Activated B cell treated with CpG ODN at 0.5 μM for 24 hours (primary cell): ENCODE results near the gene TBATA. TPM values are rescaled to one million over a fixed set of nuclear protein-coding genes. Genes with fewer than 3 reads are reported as not detected.

Experiments used
- ATAC-seq: fragments of 200-7000 bp; cut with Tn5 transposase; one replicate; pipeline ENCODE4 v1.10.0; 2021; ENCODE audit warnings: low read depth, mild to moderate bottlenecking, moderate library complexity
- CTCF ChIA-PET: fragments of 350-600 bp; sonication (Branson Sonifier 250); formaldehyde crosslinking; loops from one replicate; lab custom pipeline; 2021; ENCODE audit warnings: antibody characterized with exemption; lab: Charles Lee
- POLR2A ChIA-PET: fragments of 350-600 bp; sonication (Branson Sonifier 250); formaldehyde crosslinking; loops from one replicate; lab custom pipeline; 2021; ENCODE audit warnings: antibody characterized with exemption; lab: Charles Lee
- DNase-seq: peaks from one replicate; pipeline ENCODE4 v3.0.0; 2022
- H3K27ac Mint-ChIP-seq: one replicate; pipeline ENCODE4 v1.8.0; 2020; ENCODE audit warnings: mixed read lengths
- H3K27me3 Mint-ChIP-seq: one replicate; pipeline ENCODE4 v1.8.0; 2021; ENCODE audit warnings: mixed read lengths
- H3K36me3 Mint-ChIP-seq: one replicate; pipeline ENCODE4 v1.8.0; 2021; ENCODE audit warnings: low read depth, mixed read lengths
- H3K4me1 Mint-ChIP-seq: one replicate; pipeline ENCODE4 v1.8.0; 2021; ENCODE audit warnings: mixed read lengths
- H3K4me3 Mint-ChIP-seq: one replicate; pipeline ENCODE4 v1.8.0; 2020; ENCODE audit warnings: mild to moderate bottlenecking, mixed read lengths
- H3K9me3 Mint-ChIP-seq: one replicate; pipeline ENCODE4 v1.8.0; 2020; ENCODE audit warnings: mixed read lengths
- intact Hi-C: fragments of 100-400 bp; cut with micrococcal nuclease; formaldehyde crosslinking; loops from one replicate; pipeline ENCODE4 v1.15.1; 2024
- total RNA-seq: library from RNA; stranded (reverse); gene quantifications from 2 replicates; pipeline ENCODE4 v1.2.3, GENCODE V29; 2022
- TF ChIP-seq, protein P1 (sequence below): fragments of 200-600 bp; IDR thresholded peaks from one replicate; pipeline ENCODE4 v1.8.0; 2022; ENCODE audit warnings: antibody characterized with exemption, mild to moderate bottlenecking

Gene TBATA
- total RNA-seq, 1 donor from 2014 or later, result not detected

- DNase-seq, result no peak
- ATAC-seq, result no peak
- no peaks in the 10 kb centered on the region for H3K27me3 Mint-ChIP-seq
- H3K27ac Mint-ChIP-seq, result no peak overlapping the region
- ChIA-PET CTCF (no interaction called here), POLR2A (no interaction called here)
- H3K4me1 Mint-ChIP-seq, result peaks cover 11% of the 10 kb centered on the region
- TF ChIP-seq, protein P1, sequence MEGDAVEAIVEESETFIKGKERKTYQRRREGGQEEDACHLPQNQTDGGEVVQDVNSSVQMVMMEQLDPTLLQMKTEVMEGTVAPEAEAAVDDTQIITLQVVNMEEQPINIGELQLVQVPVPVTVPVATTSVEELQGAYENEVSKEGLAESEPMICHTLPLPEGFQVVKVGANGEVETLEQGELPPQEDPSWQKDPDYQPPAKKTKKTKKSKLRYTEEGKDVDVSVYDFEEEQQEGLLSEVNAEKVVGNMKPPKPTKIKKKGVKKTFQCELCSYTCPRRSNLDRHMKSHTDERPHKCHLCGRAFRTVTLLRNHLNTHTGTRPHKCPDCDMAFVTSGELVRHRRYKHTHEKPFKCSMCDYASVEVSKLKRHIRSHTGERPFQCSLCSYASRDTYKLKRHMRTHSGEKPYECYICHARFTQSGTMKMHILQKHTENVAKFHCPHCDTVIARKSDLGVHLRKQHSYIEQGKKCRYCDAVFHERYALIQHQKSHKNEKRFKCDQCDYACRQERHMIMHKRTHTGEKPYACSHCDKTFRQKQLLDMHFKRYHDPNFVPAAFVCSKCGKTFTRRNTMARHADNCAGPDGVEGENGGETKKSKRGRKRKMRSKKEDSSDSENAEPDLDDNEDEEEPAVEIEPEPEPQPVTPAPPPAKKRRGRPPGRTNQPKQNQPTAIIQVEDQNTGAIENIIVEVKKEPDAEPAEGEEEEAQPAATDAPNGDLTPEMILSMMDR, result no peak
- H3K36me3 Mint-ChIP-seq, result peaks cover 46% of the 10 kb centered on the region
- intact Hi-C loops, result no loop called here
- no peak overlapping the region for H3K4me3 Mint-ChIP-seq
- peaks cover under 1% of the 10 kb centered on the region for H3K9me3 Mint-ChIP-seq
Measured at GRCh38 chr10:70832221-70832620, 47.0 kb upstream of the TBATA start.

- H3K4me3 Mint-ChIP-seq, result no peak overlapping the region
- ChIA-PET CTCF (no interaction called here), POLR2A (no interaction called here)
- no peak for ATAC-seq
- TF ChIP-seq, protein P1, result no peak
- intact Hi-C loops, result no loop called here
- peaks cover 11% of the 10 kb centered on the region for H3K4me1 Mint-ChIP-seq
- no peaks in the 10 kb centered on the region for H3K27me3 Mint-ChIP-seq
- peaks cover 46% of the 10 kb centered on the region for H3K36me3 Mint-ChIP-seq
- no peak for DNase-seq
- no peak overlapping the region for H3K27ac Mint-ChIP-seq
- no peaks in the 10 kb centered on the region for H3K9me3 Mint-ChIP-seq
Measured at GRCh38 chr10:70830164-70830563, 45.0 kb upstream of the TBATA start.

DNA sequence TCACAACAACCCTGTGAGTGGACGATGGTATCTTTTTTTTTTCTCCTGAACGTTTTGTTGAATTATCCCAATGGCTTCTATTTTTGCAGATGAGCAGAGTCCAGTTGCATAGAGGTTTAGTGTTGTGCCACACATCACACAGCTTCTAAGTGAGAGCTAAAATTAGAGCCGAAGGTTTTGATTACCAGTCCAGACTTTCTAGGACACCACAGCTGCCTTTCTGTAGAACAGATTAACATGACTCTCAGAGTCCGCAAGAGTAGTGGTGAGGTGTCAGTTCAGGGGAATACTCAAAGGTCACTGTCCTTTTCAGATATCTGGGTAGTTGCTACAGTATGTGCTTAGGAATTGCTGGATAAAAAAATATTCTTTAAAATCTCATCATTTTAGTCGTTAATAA, 44.4 kb upstream of the TBATA start:
- H3K27ac Mint-ChIP-seq, result no peak overlapping the region
- H3K4me1 Mint-ChIP-seq, result peaks cover 11% of the 10 kb centered on the region
- TF ChIP-seq, protein P1, result no peak
- ATAC-seq (no peak), DNase-seq (no peak)
- no peaks in the 10 kb centered on the region for H3K9me3 Mint-ChIP-seq
- peaks cover 43% of the 10 kb centered on the region for H3K36me3 Mint-ChIP-seq
- intact Hi-C loops, result no loop called here
- POLR2A ChIA-PET, result interaction anchor here (0.7 kb wide), 1 partner anchor 10 kb away, joined by 4 read pairs; no protein-coding TSS in a partner anchor
- CTCF ChIA-PET, result no interaction called here
- no peak overlapping the region for H3K4me3 Mint-ChIP-seq
- H3K27me3 Mint-ChIP-seq, result no peaks in the 10 kb centered on the region

DNA sequence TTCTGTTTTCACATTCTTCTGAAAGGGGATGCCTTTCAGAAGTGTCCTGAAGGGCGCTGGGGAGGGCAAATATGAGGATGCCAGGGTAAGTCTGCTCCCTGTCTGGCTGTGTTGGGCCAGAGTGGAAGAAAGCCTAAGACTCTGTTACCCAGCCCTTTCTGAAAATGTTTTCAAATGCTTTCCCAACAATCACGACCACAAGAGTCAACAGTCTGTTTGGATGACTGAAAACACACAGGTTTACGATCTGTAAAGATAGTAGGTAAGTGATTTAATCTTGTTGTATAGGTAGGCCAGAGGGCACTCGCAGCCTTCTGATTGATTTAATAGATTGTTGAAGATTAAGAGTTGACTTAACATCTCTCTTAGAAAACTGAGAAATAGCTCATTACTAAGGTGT, 43.7 kb upstream of the TBATA start:
- no peaks in the 10 kb centered on the region for H3K9me3 Mint-ChIP-seq
- intact Hi-C loops, result no loop called here
- no peak overlapping the region for H3K4me3 Mint-ChIP-seq
- H3K36me3 Mint-ChIP-seq, result peaks cover 43% of the 10 kb centered on the region
- H3K27ac Mint-ChIP-seq, result no peak overlapping the region
- no peak for DNase-seq
- ATAC-seq, result no peak
- TF ChIP-seq, protein P1, result no peak
- CTCF ChIA-PET, result no interaction called here
- H3K27me3 Mint-ChIP-seq, result no peaks in the 10 kb centered on the region
- POLR2A ChIA-PET, result interaction anchor here (0.7 kb wide), 1 partner anchor 10 kb away, joined by 4 read pairs; no protein-coding TSS in a partner anchor
- peaks cover 11% of the 10 kb centered on the region for H3K4me1 Mint-ChIP-seq

DNA sequence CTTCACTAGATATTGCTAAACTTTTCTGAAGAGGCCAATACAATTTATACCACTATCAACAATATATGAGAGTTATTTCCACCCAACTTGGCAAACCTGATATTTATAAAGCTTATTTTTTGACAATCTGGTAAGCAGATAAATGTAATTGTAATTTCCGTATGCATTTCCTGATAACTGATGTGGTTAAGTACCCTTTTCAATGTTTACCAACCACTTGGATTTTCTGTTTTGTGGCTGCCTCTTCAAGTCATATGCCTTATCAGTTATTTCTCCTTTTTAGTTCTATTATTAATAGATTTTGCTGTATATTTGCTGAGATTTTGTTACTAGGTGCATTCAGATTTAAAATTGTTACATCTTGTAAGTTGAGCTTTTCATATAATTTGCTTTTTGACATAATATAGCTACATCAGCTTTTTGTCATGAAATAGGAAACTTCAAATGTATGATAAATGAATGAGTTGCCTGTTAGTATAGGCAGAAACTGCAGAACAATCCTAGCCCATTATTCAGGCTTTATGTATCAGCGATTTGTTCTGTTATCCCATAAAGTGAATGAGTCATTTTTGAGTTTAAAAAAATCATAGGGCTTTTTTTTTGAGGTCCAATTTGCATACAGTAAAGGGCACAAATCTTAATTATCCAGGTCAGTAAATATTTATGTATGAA, 42.0 kb upstream of the TBATA start:
- H3K27me3 Mint-ChIP-seq, result no peaks in the 10 kb centered on the region
- intact Hi-C loops, result loop anchor here (1.0 kb wide), 1 partner anchor 12 kb away; the partner anchor contains the start of gene SGPL1
- H3K4me1 Mint-ChIP-seq, result peaks cover 7% of the 10 kb centered on the region
- no peak overlapping the region for H3K4me3 Mint-ChIP-seq
- ATAC-seq (no peak), DNase-seq (no peak)
- CTCF ChIA-PET, result no interaction called here
- no peaks in the 10 kb centered on the region for H3K9me3 Mint-ChIP-seq
- peaks cover 46% of the 10 kb centered on the region for H3K36me3 Mint-ChIP-seq
- TF ChIP-seq, protein P1, result no peak
- H3K27ac Mint-ChIP-seq, result no peak overlapping the region
- POLR2A ChIA-PET, result no interaction called here
